Bronchial epithelial cell (primary cell): Measurements from ENCODE around the gene KCNAB3. TPM values are rescaled to one million over a fixed set of nuclear protein-coding genes. Genes with fewer than 3 reads are reported as not detected.

ENCODE experiments used
- DNase-seq: peaks from one replicate; pipeline ENCODE4 v3.0.0-alpha.2; 2010; ENCODE audit warnings: low read depth
- FAIRE-seq: peaks from 2 replicates; lab custom pipeline; 2011; peaks lifted over from hg19 to GRCh38; lab: Jason Lieb, UNC
- H3K27me3 ChIP-seq: 2 replicates; pipeline ENCODE4 v1.5.1; 2011; ENCODE audit warnings: low read length; ENCODE audit not compliant: control insufficient read depth, insufficient read depth
- H3K36me3 ChIP-seq: 2 replicates; pipeline ENCODE4 v1.5.1; 2011; ENCODE audit warnings: low read length; ENCODE audit not compliant: control insufficient read depth, insufficient read depth
- H3K4me3 ChIP-seq: 2 replicates; pipeline ENCODE4 v1.5.1; 2011; ENCODE audit warnings: mild to moderate bottlenecking, low read depth, low read length, control low read depth
- total RNA-seq: library from RNA; depleted of rRNA; stranded (reverse); fragments of >200 nt; gene quantifications from 2 replicates; pipeline ENCODE4 v1.2.1, GENCODE V29; 2014
- TF ChIP-seq, protein P1 (sequence below): IDR thresholded peaks from 2 replicates; pipeline ENCODE4 v1.5.1; 2011; ENCODE audit warnings: mild to moderate bottlenecking, moderate library complexity, low read length, control low read depth, inconsistent platforms; ENCODE audit not compliant: insufficient read depth, severe bottlenecking

Gene KCNAB3
- total RNA-seq, 1 donor from 2014 or later: 0.79 TPM

- H3K27me3 ChIP-seq: no peaks in the 10 kb centered on the region
Measured at GRCh38 chr17:7910281-7910680, 19.4 kb downstream of the KCNAB3 start.

DNA sequence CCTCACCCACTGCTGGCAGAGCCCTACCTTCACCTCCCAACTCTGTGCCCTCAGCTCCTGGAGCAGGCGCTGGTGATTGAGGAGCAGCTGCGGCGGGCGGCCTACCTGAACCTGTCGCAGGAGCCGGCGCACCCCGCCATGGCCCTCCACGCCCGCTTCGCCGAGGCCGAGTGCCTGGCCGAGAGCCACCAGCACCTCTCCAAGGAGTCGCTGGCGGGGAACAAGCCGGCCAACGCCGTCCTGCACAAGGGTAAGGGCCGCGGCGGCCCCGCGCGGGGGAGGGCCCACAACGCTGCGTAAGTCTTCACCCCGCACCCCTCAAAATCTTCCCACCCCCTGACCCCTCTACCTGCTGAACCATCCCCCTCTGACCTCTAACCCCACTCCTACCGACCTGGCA lies 20.6 kb downstream of the KCNAB3 start:
- no peak overlapping the region for H3K4me3 ChIP-seq
- DNase-seq: no peak
- H3K36me3 ChIP-seq: peaks cover 40% of the 10 kb centered on the region
- no peaks in the 10 kb centered on the region for H3K27me3 ChIP-seq
- TF ChIP-seq, protein P1, sequence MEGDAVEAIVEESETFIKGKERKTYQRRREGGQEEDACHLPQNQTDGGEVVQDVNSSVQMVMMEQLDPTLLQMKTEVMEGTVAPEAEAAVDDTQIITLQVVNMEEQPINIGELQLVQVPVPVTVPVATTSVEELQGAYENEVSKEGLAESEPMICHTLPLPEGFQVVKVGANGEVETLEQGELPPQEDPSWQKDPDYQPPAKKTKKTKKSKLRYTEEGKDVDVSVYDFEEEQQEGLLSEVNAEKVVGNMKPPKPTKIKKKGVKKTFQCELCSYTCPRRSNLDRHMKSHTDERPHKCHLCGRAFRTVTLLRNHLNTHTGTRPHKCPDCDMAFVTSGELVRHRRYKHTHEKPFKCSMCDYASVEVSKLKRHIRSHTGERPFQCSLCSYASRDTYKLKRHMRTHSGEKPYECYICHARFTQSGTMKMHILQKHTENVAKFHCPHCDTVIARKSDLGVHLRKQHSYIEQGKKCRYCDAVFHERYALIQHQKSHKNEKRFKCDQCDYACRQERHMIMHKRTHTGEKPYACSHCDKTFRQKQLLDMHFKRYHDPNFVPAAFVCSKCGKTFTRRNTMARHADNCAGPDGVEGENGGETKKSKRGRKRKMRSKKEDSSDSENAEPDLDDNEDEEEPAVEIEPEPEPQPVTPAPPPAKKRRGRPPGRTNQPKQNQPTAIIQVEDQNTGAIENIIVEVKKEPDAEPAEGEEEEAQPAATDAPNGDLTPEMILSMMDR: no peak
- no peak for FAIRE-seq

More at GRCh38 chr17:7910281-7910680, 19.4 kb downstream of the KCNAB3 start:
- H3K4me3 ChIP-seq: no peak overlapping the region
- H3K36me3 ChIP-seq: peaks cover 32% of the 10 kb centered on the region
- TF ChIP-seq, protein P1: no peak
- FAIRE-seq: no peak
- no peak for DNase-seq

GRCh38 chr17:7903154-7904103 lies 26.2 kb downstream of the KCNAB3 start:
- TF ChIP-seq, protein P1: no peak
- Histone ChIP-seq H3K36me3 (peaks cover 67% of the 10 kb centered on the region), H3K4me3 (no peak overlapping the region), H3K27me3 (no peaks in the 10 kb centered on the region)
- peak; percentile 56 for DNase-seq
- peak; percentile 28 for FAIRE-seq

- FAIRE-seq (peak; percentile 73), DNase-seq (peak; percentile 50)
- Histone ChIP-seq H3K4me3 (no peak overlapping the region), H3K27me3 (no peaks in the 10 kb centered on the region), H3K36me3 (peaks cover 67% of the 10 kb centered on the region)
- TF ChIP-seq, protein P1: peak; percentile 39
Measured at GRCh38 chr17:7897773-7898172, 31.9 kb downstream of the KCNAB3 start.

GRCh38 chr17:7897090-7897489 lies 32.6 kb downstream of the KCNAB3 start:
- Histone ChIP-seq H3K36me3 (peaks cover 63% of the 10 kb centered on the region), H3K27me3 (no peaks in the 10 kb centered on the region), H3K4me3 (no peak overlapping the region)
- TF ChIP-seq, protein P1: no peak
- FAIRE-seq (no peak), DNase-seq (no peak)
